Placental pericyte (primary cell): ENCODE data around the gene TCERG1L. TPM values are rescaled to one million over a fixed set of nuclear protein-coding genes. Genes with fewer than 3 reads are reported as not detected.

Experiments
- total RNA-seq: library from RNA; depleted of rRNA; stranded (reverse); fragments of >200 nt; gene quantifications from 2 replicates; pipeline ENCODE4 v1.2.3, GENCODE V29; 2012

Gene TCERG1L, protein sequence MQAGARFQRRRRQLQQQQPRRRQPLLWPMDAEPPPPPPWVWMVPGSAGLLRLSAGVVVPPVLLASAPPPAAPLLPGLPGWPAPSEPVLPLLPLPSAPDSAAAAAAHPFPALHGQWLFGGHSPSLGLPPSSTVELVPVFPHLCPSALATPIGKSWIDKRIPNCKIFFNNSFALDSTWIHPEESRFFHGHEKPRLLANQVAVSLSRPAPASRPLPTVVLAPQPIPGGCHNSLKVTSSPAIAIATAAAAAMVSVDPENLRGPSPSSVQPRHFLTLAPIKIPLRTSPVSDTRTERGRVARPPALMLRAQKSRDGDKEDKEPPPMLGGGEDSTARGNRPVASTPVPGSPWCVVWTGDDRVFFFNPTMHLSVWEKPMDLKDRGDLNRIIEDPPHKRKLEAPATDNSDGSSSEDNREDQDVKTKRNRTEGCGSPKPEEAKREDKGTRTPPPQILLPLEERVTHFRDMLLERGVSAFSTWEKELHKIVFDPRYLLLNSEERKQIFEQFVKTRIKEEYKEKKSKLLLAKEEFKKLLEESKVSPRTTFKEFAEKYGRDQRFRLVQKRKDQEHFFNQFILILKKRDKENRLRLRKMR
- not detected in 2 replicates for total RNA-seq

GRCh38 chr10:131311661-131312477, at the start of gene TCERG1L:
TSS of gene TCERG1L (minus strand) at chr10:131311721. CDS start at chr10:131311635, 86 bp downstream.

